CD4-positive, CD25-positive, alpha-beta regulatory T cell (primary cell): ENCODE data around the gene UHRF1. TPM values are rescaled to one million over a fixed set of nuclear protein-coding genes. Genes with fewer than 3 reads are reported as not detected.

ENCODE experiments used
- ATAC-seq, 2 donors: fragments of 150-1000 bp; cut with Tn5 transposase; one replicate each; pipeline ENCODE4 v1.10.0; 2021; ENCODE audit warnings: low read depth in 2 of 2, moderate number of reproducible peaks in 2 of 2, moderate library complexity in 1 of 2
- DNase-seq, 3 donors: peaks; one replicate each; pipeline versions ENCODE4 v3.0.0 to v3.0.0-alpha.2; 2012 to 2022; ENCODE audit warnings: mixed read lengths in 1 of 3
- H3K27ac ChIP-seq: one replicate; pipeline ENCODE4 v1.7.0; 2013; ENCODE audit warnings: mild to moderate bottlenecking, low read length; ENCODE audit not compliant: insufficient read depth, poor library complexity, severe bottlenecking
- H3K27me3 ChIP-seq: one replicate; pipeline ENCODE4 v1.7.0; 2013; ENCODE audit warnings: low read length; ENCODE audit not compliant: control insufficient read depth, insufficient read depth
- H3K36me3 ChIP-seq: one replicate; pipeline ENCODE4 v1.7.0; 2013; ENCODE audit warnings: mild to moderate bottlenecking, low read length, moderate library complexity; ENCODE audit not compliant: control insufficient read depth, insufficient read depth
- H3K4me1 ChIP-seq: 2 replicates; pipeline ENCODE4 v1.7.0; 2013; ENCODE audit warnings: mild to moderate bottlenecking, low read length; ENCODE audit not compliant: insufficient read depth, control insufficient read depth, poor library complexity, severe bottlenecking
- H3K4me3 ChIP-seq: one replicate; pipeline ENCODE4 v1.7.0; 2013; ENCODE audit warnings: low read depth, mild to moderate bottlenecking, low read length, moderate library complexity
- H3K9me3 ChIP-seq, 2 experiments: 1 replicate in 1 of 2; 2 replicates in 1 of 2; pipeline ENCODE4 v1.7.0; 2013; ENCODE audit warnings: low read length in 2 of 2, mild to moderate bottlenecking in 1 of 2, moderate library complexity in 1 of 2; ENCODE audit not compliant: control insufficient read depth in 2 of 2
- H3K27ac Mint-ChIP-seq, 3 donors: one replicate each; pipeline ENCODE4 v1.8.0; 2020 to 2022; ENCODE audit warnings: mild to moderate bottlenecking in 3 of 3, mixed read lengths in 3 of 3, moderate library complexity in 2 of 3
- H3K27me3 Mint-ChIP-seq: one replicate; pipeline ENCODE4 v1.8.0; 2022; ENCODE audit warnings: mild to moderate bottlenecking, mixed read lengths
- H3K36me3 Mint-ChIP-seq: one replicate; pipeline ENCODE4 v1.8.0; 2020; ENCODE audit warnings: mixed read lengths
- H3K4me1 Mint-ChIP-seq, 4 donors: one replicate each; pipeline ENCODE4 v1.8.0; 2020 to 2022; ENCODE audit warnings: mixed read lengths in 4 of 4, mild to moderate bottlenecking in 1 of 4
- H3K4me3 Mint-ChIP-seq, 4 donors: one replicate each; pipeline ENCODE4 v1.8.0; 2020 to 2022; ENCODE audit warnings: mild to moderate bottlenecking in 4 of 4, mixed read lengths in 4 of 4, moderate library complexity in 3 of 4
- H3K9me3 Mint-ChIP-seq, 7 donors: one replicate each; pipeline ENCODE4 v1.8.0; 2020 to 2022; ENCODE audit warnings: mixed read lengths in 7 of 7, mild to moderate bottlenecking in 3 of 7, moderate library complexity in 2 of 7
- polyA plus RNA-seq, 4 donors: library from polyadenylated mRNA; unstranded; fragments of 300-500 nt; fragmentation: Illumina TruSeq; gene quantifications; one replicate each; pipeline ENCODE4 v1.2.3, GENCODE V29; 2021
- total RNA-seq: library from RNA; stranded (reverse); gene quantifications from one replicate; pipeline ENCODE4 v1.2.3, GENCODE V29; 2022

UHRF1 gene
- total and polyA plus RNA-seq, 5 donors from 2014 or later: 0.57 to 2.7 (median 1.1) TPM

DNA sequence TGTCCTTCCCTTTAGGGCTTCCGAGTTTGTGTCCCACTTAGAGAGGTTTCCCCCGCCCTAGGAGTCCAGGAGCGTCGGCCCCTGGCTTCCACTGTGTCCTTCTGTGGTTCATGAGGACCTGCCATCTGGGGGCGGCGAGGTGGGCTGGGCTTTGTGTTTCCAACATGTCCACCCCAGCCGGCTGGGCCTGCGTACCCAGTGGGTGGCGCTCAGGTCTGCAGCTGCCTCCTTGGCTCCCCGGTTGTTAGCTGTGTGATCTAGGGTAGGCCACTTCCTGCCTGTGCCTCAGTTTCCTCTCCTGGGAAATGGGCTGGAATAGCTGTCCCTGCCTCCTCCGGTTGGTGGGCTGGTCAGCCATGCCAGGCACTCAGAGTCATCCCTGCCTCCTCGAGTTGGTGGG, 88.0 kb downstream of the UHRF1 start:
- Mint-ChIP-seq H3K36me3 (peaks cover 17% of the 10 kb centered on the region), H3K4me3 (no peak overlapping the region), H3K27ac (no peak overlapping the region), H3K4me1 (peaks cover 4 to 36% (median 17%) of the 10 kb centered on the region in 4 donors), H3K27me3 (no peaks in the 10 kb centered on the region), H3K9me3 (peaks cover 0 to 5% (median 2%) of the 10 kb centered on the region in 7 donors)
- H3K4me1 ChIP-seq: no peaks in the 10 kb centered on the region
- no peak overlapping the region for H3K27ac ChIP-seq
- no peaks in the 10 kb centered on the region for H3K27me3 ChIP-seq
- no peaks in the 10 kb centered on the region for H3K9me3 ChIP-seq
- H3K36me3 ChIP-seq: peaks cover 2% of the 10 kb centered on the region
- DNase-seq (no peak), ATAC-seq (no peak)
- no peak overlapping the region for H3K4me3 ChIP-seq

DNA sequence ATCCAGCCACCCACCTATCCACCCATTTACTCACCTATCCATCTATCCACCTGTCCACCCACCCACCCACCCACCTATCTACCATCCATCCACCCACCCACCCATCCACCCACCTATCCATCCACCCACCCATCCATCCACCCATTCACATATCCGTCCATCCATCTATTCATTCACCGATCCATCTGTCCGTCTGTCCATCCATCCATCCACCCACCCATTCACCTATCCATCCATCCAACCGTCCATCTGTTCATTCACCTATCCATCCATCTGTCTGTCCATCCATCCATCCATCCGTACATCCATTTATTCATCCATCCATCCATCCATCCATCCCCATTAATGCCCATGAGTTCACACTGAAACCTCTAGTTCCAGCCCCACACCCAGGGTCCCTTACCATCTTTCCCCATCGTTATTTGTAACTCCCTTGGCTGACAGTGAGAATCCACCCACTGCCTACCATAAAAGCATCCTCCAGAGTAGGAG, 90.9 kb downstream of the UHRF1 start:
- Mint-ChIP-seq H3K27me3 (no peaks in the 10 kb centered on the region), H3K9me3 (no peaks in the 10 kb centered on the region), H3K36me3 (peaks cover 10% of the 10 kb centered on the region), H3K27ac (no peak overlapping the region), H3K4me3 (peak overlapping the region in 1 of 4 donors; percentile 48), H3K4me1 (peaks cover 0 to 32% (median 16%) of the 10 kb centered on the region in 4 donors)
- DNase-seq: no peak
- Histone ChIP-seq H3K9me3 (no peaks in the 10 kb centered on the region), H3K36me3 (peaks cover 2% of the 10 kb centered on the region), H3K27ac (no peak overlapping the region), H3K27me3 (no peaks in the 10 kb centered on the region), H3K4me1 (no peaks in the 10 kb centered on the region), H3K4me3 (no peak overlapping the region)
- ATAC-seq: no peak

DNA sequence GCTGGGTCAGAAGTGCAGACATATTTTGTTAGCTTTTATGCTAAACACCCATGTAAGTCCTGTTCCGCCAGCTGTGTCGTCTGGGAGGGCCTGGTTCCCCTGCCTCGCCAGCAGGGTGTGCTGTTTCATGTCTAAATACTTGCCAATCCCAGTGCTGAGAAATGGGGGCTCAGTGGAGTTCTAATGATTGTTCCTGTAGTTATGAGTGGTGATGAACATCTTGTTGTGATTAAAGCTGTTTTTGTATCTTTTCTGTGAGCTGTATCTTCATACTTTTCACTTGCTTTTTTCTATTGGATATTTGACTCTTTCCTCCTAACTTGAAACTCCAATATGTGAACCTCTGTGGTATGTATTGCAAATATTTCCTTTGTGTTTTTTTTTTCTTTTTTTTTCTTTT, 92.3 kb downstream of the UHRF1 start:
- DNase-seq (peak in 2 of 3 donors; percentile 12 to 44), ATAC-seq (no peak)
- H3K27me3 ChIP-seq: no peaks in the 10 kb centered on the region
- H3K27me3 Mint-ChIP-seq: no peaks in the 10 kb centered on the region
- peaks cover 2% of the 10 kb centered on the region for H3K36me3 ChIP-seq
- peaks cover 0 to 25% (median 14%) of the 10 kb centered on the region in 4 donors for H3K4me1 Mint-ChIP-seq
- no peaks in the 10 kb centered on the region for H3K4me1 ChIP-seq
- peaks cover 10% of the 10 kb centered on the region for H3K36me3 Mint-ChIP-seq
- no peak overlapping the region for H3K27ac Mint-ChIP-seq
- H3K9me3 ChIP-seq: no peaks in the 10 kb centered on the region
- no peak overlapping the region for H3K4me3 ChIP-seq
- no peak overlapping the region for H3K27ac ChIP-seq
- no peaks in the 10 kb centered on the region for H3K9me3 Mint-ChIP-seq
- H3K4me3 Mint-ChIP-seq: no peak overlapping the region

GRCh38 chr19:5002143-5002542, 92.8 kb downstream of the UHRF1 start:
- no peak overlapping the region for H3K4me3 Mint-ChIP-seq
- peaks cover 11% of the 10 kb centered on the region for H3K36me3 Mint-ChIP-seq
- peak overlapping the region in 1 of 3 donors; percentile 71 for H3K27ac Mint-ChIP-seq
- Histone ChIP-seq H3K27me3 (no peaks in the 10 kb centered on the region), H3K36me3 (no peaks in the 10 kb centered on the region), H3K9me3 (no peaks in the 10 kb centered on the region), H3K27ac (no peak overlapping the region), H3K4me3 (no peak overlapping the region), H3K4me1 (no peaks in the 10 kb centered on the region)
- no peak for ATAC-seq
- peaks cover 0 to under 1% (median 0%) of the 10 kb centered on the region in 7 donors for H3K9me3 Mint-ChIP-seq
- H3K4me1 Mint-ChIP-seq: peaks cover 0 to 27% (median 15%) of the 10 kb centered on the region in 4 donors
- DNase-seq: no peak
- no peaks in the 10 kb centered on the region for H3K27me3 Mint-ChIP-seq

- DNase-seq (no peak), ATAC-seq (no peak)
- H3K27ac Mint-ChIP-seq: no peak overlapping the region
- H3K9me3 Mint-ChIP-seq: peaks cover 0 to 10% (median 2%) of the 10 kb centered on the region in 7 donors
- H3K27me3 Mint-ChIP-seq: no peaks in the 10 kb centered on the region
- H3K36me3 ChIP-seq: no peaks in the 10 kb centered on the region
- no peaks in the 10 kb centered on the region for H3K27me3 ChIP-seq
- H3K27ac ChIP-seq: no peak overlapping the region
- H3K4me1 Mint-ChIP-seq: peaks cover 0 to 30% (median 18%) of the 10 kb centered on the region in 4 donors
- H3K4me3 ChIP-seq: no peak overlapping the region
- H3K4me1 ChIP-seq: no peaks in the 10 kb centered on the region
- no peak overlapping the region for H3K4me3 Mint-ChIP-seq
- H3K9me3 ChIP-seq: no peaks in the 10 kb centered on the region
- H3K36me3 Mint-ChIP-seq: peaks cover 14% of the 10 kb centered on the region
These were observed 94.5 kb downstream of the UHRF1 start for GRCh38 chr19:5003781-5004180.

DNA sequence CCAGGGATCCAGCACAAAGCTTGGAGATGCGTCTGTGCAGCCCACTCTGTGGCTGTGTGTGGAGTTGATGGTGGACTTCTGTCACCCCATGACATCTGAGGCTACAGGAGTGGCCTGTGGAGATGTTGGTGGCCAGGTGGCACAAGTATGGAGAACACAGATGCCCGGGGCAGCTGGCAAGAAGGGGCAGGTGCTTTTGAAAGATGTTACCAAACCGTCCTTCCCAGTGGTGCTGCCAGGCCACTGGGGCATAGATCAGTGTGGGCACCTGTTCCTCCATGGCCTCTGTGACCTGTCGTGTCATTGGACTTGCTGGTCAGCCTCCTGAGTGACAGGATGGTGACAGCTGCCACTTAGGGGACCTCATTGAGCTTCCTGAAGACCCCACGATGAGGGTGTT, 95.8 kb downstream of the UHRF1 start:
- Mint-ChIP-seq H3K4me3 (no peak overlapping the region), H3K9me3 (peaks cover 0 to 10% (median 2%) of the 10 kb centered on the region in 7 donors), H3K4me1 (peaks cover 0 to 32% (median 17%) of the 10 kb centered on the region in 4 donors), H3K27me3 (no peaks in the 10 kb centered on the region), H3K36me3 (peaks cover 14% of the 10 kb centered on the region), H3K27ac (no peak overlapping the region)
- DNase-seq (no peak), ATAC-seq (no peak)
- Histone ChIP-seq H3K27ac (no peak overlapping the region), H3K27me3 (no peaks in the 10 kb centered on the region), H3K9me3 (no peaks in the 10 kb centered on the region), H3K4me1 (no peaks in the 10 kb centered on the region), H3K36me3 (no peaks in the 10 kb centered on the region), H3K4me3 (no peak overlapping the region)

GRCh38 chr19:5006201-5006600, 96.9 kb downstream of the UHRF1 start:
- no peak overlapping the region for H3K27ac ChIP-seq
- DNase-seq (no peak), ATAC-seq (no peak)
- Mint-ChIP-seq H3K36me3 (peaks cover 8% of the 10 kb centered on the region), H3K4me1 (peaks cover 0 to 27% (median 16%) of the 10 kb centered on the region in 4 donors), H3K9me3 (peaks cover 0 to 10% (median 2%) of the 10 kb centered on the region in 7 donors), H3K4me3 (no peak overlapping the region), H3K27me3 (no peaks in the 10 kb centered on the region), H3K27ac (no peak overlapping the region)
- H3K9me3 ChIP-seq: no peaks in the 10 kb centered on the region
- H3K27me3 ChIP-seq: no peaks in the 10 kb centered on the region
- H3K4me3 ChIP-seq: no peak overlapping the region
- no peaks in the 10 kb centered on the region for H3K36me3 ChIP-seq
- no peaks in the 10 kb centered on the region for H3K4me1 ChIP-seq

DNA sequence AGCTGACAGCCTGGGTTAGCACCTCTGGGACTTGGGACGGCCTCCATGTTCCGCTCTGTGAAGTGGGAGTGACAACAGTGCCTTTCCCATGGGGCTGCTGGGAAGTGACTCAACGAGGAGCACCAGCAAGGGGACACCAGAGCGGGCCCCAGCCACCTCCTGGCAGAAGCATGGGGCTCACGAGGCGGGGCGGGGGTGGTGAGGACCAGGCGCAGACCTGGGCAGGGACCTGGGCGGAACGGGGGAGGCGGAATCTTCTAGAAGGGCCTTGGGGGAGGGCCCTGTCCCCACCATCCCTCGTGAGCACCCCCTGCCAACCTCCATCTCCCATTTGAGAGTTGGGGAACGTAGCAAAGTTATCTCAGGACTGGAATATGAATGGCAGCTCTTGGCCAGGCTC, 97.5 kb downstream of the UHRF1 start:
- no peaks in the 10 kb centered on the region for H3K27me3 ChIP-seq
- Mint-ChIP-seq H3K27me3 (no peaks in the 10 kb centered on the region), H3K27ac (no peak overlapping the region), H3K9me3 (peaks cover 0 to 10% (median 2%) of the 10 kb centered on the region in 7 donors), H3K36me3 (peaks cover 8% of the 10 kb centered on the region), H3K4me3 (no peak overlapping the region), H3K4me1 (peaks cover 0 to 25% (median 10%) of the 10 kb centered on the region in 4 donors)
- H3K36me3 ChIP-seq: no peaks in the 10 kb centered on the region
- no peak for ATAC-seq
- H3K27ac ChIP-seq: no peak overlapping the region
- no peak for DNase-seq
- H3K4me1 ChIP-seq: no peaks in the 10 kb centered on the region
- no peaks in the 10 kb centered on the region for H3K9me3 ChIP-seq
- H3K4me3 ChIP-seq: no peak overlapping the region
